H9 (cell line): ENCODE data around the gene LAMC1. TPM values are rescaled to one million over a fixed set of nuclear protein-coding genes. Genes with fewer than 3 reads are reported as not detected.

ENCODE experiments used
- DNase-seq: peaks from one replicate; pipeline ENCODE4 v3.0.0-alpha.2; 2017
- H2AFZ ChIP-seq: one replicate; pipeline ENCODE4 v1.6.1; 2013; ENCODE audit warnings: mild to moderate bottlenecking, low read length, control low read depth, moderate library complexity
- H2AK5ac ChIP-seq: 2 replicates; pipeline ENCODE4 v1.6.1; 2013; ENCODE audit warnings: low read length, control low read depth, mixed read lengths; ENCODE audit not compliant: insufficient read length
- H2BK120ac ChIP-seq: one replicate; pipeline ENCODE4 v1.6.1; 2013; ENCODE audit warnings: low read depth, mild to moderate bottlenecking, low read length, control low read depth, inconsistent platforms; ENCODE audit not compliant: poor library complexity, severe bottlenecking
- H2BK12ac ChIP-seq: 2 replicates; pipeline ENCODE4 v1.6.1; 2013; ENCODE audit warnings: low read length, control low read depth, mixed read lengths, low read depth; ENCODE audit not compliant: insufficient read length
- H2BK15ac ChIP-seq: 2 replicates; pipeline ENCODE4 v1.6.1; 2013; ENCODE audit warnings: low read depth, low read length, control low read depth
- H2BK20ac ChIP-seq: one replicate; pipeline ENCODE4 v1.6.1; 2013; ENCODE audit warnings: low read depth, mild to moderate bottlenecking, low read length, control low read depth, inconsistent platforms; ENCODE audit not compliant: poor library complexity, severe bottlenecking
- H2BK5ac ChIP-seq: 2 replicates; pipeline ENCODE4 v1.6.1; 2013; ENCODE audit warnings: low read length, control low read depth, mixed read lengths; ENCODE audit not compliant: insufficient read length
- H3K14ac ChIP-seq: 2 replicates; pipeline ENCODE4 v1.6.1; 2013; ENCODE audit warnings: low read length, control low read depth; ENCODE audit not compliant: insufficient read depth
- H3K18ac ChIP-seq: 2 replicates; pipeline ENCODE4 v1.6.1; 2013; ENCODE audit warnings: low read depth, mild to moderate bottlenecking, mixed read lengths, low read length, control low read depth; ENCODE audit not compliant: insufficient read length
- H3K23ac ChIP-seq: 2 replicates; pipeline ENCODE4 v1.6.1; 2013; ENCODE audit warnings: low read length, control low read depth, mixed read lengths, low read depth; ENCODE audit not compliant: insufficient read length
- H3K23me2 ChIP-seq: 2 replicates; pipeline ENCODE4 v1.6.1; 2013; ENCODE audit warnings: low read depth, mild to moderate bottlenecking, mixed read lengths, low read length, control low read depth; ENCODE audit not compliant: insufficient read length, poor library complexity, severe bottlenecking
- H3K27ac ChIP-seq: 2 replicates; pipeline ENCODE4 v1.5.1; 2013; ENCODE audit warnings: low read length, control low read depth, mixed read lengths, low read depth; ENCODE audit not compliant: insufficient read length
- H3K27me3 ChIP-seq: 2 replicates; pipeline ENCODE4 v1.6.1; 2013; ENCODE audit warnings: low read length, control low read depth, inconsistent platforms; ENCODE audit not compliant: insufficient read depth
- H3K4ac ChIP-seq: 2 replicates; pipeline ENCODE4 v1.6.1; 2013; ENCODE audit warnings: low read depth, mild to moderate bottlenecking, control low read depth, inconsistent platforms, low read length, moderate library complexity
- H3K4me1 ChIP-seq: 2 replicates; pipeline ENCODE4 v1.6.1; 2013; ENCODE audit warnings: low read length, control low read depth, inconsistent platforms; ENCODE audit not compliant: insufficient read depth
- H3K4me2 ChIP-seq: 2 replicates; pipeline ENCODE4 v1.6.1; 2013; ENCODE audit warnings: low read length, control low read depth, mixed read lengths; ENCODE audit not compliant: insufficient read length, insufficient read depth
- H3K56ac ChIP-seq: 2 replicates; pipeline ENCODE4 v1.6.1; 2013; ENCODE audit warnings: low read depth, mild to moderate bottlenecking, mixed read lengths, low read length, control low read depth; ENCODE audit not compliant: insufficient read length
- H3K79me1 ChIP-seq: 2 replicates; pipeline ENCODE4 v1.6.1; 2013; ENCODE audit warnings: low read depth, mild to moderate bottlenecking, moderate library complexity, low read length, control low read depth, inconsistent platforms; ENCODE audit not compliant: insufficient read depth, poor library complexity, severe bottlenecking
- H3K79me2 ChIP-seq: 2 replicates; pipeline ENCODE4 v1.6.1; 2013; ENCODE audit warnings: low read length, control low read depth, inconsistent platforms; ENCODE audit not compliant: insufficient read depth
- H3K9ac ChIP-seq: 2 replicates; pipeline ENCODE4 v1.6.1; 2013; ENCODE audit warnings: low read length, control low read depth, mixed read lengths; ENCODE audit not compliant: insufficient read length; ENCODE audit errors: extremely low read depth
- H3K9me3 ChIP-seq: one replicate; pipeline ENCODE4 v1.6.1; 2013; ENCODE audit warnings: low read depth, low read length, inconsistent platforms; ENCODE audit not compliant: control insufficient read depth
- H3T11ph ChIP-seq: one replicate; pipeline ENCODE4 v1.6.1; 2013; ENCODE audit warnings: mild to moderate bottlenecking, low read length, control low read depth, inconsistent platforms
- H4K20me1 ChIP-seq: one replicate; pipeline ENCODE4 v1.6.1; 2013; ENCODE audit not compliant: control insufficient read depth, insufficient read length, insufficient read depth
- H4K5ac ChIP-seq: 2 replicates; pipeline ENCODE4 v1.6.1; 2013; ENCODE audit warnings: low read depth, mild to moderate bottlenecking, mixed read lengths, low read length, control low read depth; ENCODE audit not compliant: insufficient read length
- H4K8ac ChIP-seq: replicated peaks from 2 replicates; pipeline ENCODE4 v1.6.1; 2013; ENCODE audit warnings: low read length, control low read depth, mixed read lengths, low read depth; ENCODE audit not compliant: insufficient read length
- H4K91ac ChIP-seq: 2 replicates; pipeline ENCODE4 v1.6.1; 2013; ENCODE audit warnings: low read depth, mild to moderate bottlenecking, moderate library complexity, mixed read lengths, low read length, control low read depth; ENCODE audit not compliant: insufficient read length
- H3K27ac Mint-ChIP-seq, 3 experiments: 2 replicates in 2 of 3; 3 replicates in 1 of 3; pipeline ENCODE4 v1.8.0; 2020 to 2021; ENCODE audit warnings: mixed read lengths in 3 of 3, mild to moderate bottlenecking in 1 of 3, moderate library complexity in 1 of 3
- H3K27me3 Mint-ChIP-seq: 2 replicates; pipeline ENCODE4 v1.8.0; 2021; ENCODE audit warnings: low read depth, mild to moderate bottlenecking, moderate library complexity, mixed read lengths
- H3K36me3 Mint-ChIP-seq, 3 experiments: 2 replicates in 2 of 3; 3 replicates in 1 of 3; pipeline ENCODE4 v1.8.0; 2020 to 2021; ENCODE audit warnings: low read depth in 3 of 3, mixed read lengths in 3 of 3; ENCODE audit not compliant: insufficient read depth in 1 of 3
- H3K4me1 Mint-ChIP-seq, 2 experiments: 2 replicates each; pipeline ENCODE4 v1.8.0; 2020; ENCODE audit warnings: mixed read lengths in 2 of 2
- H3K4me3 Mint-ChIP-seq, 2 experiments: 2 replicates in 1 of 2; 3 replicates in 1 of 2; pipeline ENCODE4 v1.8.0; 2020 to 2021; ENCODE audit warnings: mild to moderate bottlenecking in 2 of 2, mixed read lengths in 2 of 2, moderate library complexity in 1 of 2
- H3K9me3 Mint-ChIP-seq, 2 experiments: 2 replicates in 1 of 2; 3 replicates in 1 of 2; pipeline ENCODE4 v1.8.0; 2020; ENCODE audit warnings: mild to moderate bottlenecking in 2 of 2, mixed read lengths in 2 of 2, moderate library complexity in 1 of 2
- total RNA-seq: library from RNA; stranded (reverse); gene quantifications from 2 replicates; pipeline ENCODE4 v1.2.1, GENCODE V29; 2021
- TF ChIP-seq, protein P1 (sequence below): fragments of 200-600 bp; sonication (generic); conservative IDR thresholded peaks from 3 replicates; pipeline ENCODE4 v1.8.0; 2021; ENCODE audit warnings: antibody characterized with exemption, mild to moderate bottlenecking

LAMC1 gene
- total RNA-seq, 1 experiment from 2014 or later, result 96.2 TPM

DNA sequence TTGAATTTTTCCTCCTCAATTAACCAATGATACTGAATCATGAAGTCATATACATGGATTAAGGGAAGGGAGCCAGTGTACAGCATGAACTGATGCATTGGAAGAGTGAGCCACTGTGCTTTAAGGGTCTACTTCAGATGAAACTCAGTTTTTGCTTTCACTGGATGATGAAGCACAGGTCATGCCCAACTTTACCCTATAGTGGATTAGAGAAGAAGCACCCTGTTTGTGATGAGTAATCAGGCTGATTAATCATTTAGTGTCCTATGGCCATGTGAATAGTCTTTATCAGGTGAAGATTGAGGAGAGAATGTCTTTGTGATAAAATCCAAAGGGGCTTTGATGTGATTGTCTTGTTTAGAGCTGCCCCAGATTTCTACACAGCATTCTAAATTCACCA is 24.7 kb upstream of the LAMC1 start:
- Histone ChIP-seq H3K4me1 (no peaks in the 10 kb centered on the region), H2AK5ac (no peak overlapping the region), H4K20me1 (no peaks in the 10 kb centered on the region), H3K23ac (no peak overlapping the region), H2BK20ac (no peak overlapping the region), H3K4ac (no peak overlapping the region), H2BK12ac (no peak overlapping the region), H2BK5ac (no peak overlapping the region), H3K9me3 (no peaks in the 10 kb centered on the region), H2BK15ac (no peak overlapping the region), H4K91ac (no peak overlapping the region), H3K56ac (no peak overlapping the region), H3K9ac (no peak overlapping the region), H4K5ac (no peak overlapping the region), H4K8ac (no peak overlapping the region), H3K79me1 (no peaks in the 10 kb centered on the region), H3K18ac (no peak overlapping the region), H3K27me3 (no peaks in the 10 kb centered on the region), H2BK120ac (no peak overlapping the region), H2AFZ (no peak overlapping the region), H3K27ac (no peak overlapping the region), H3K79me2 (no peaks in the 10 kb centered on the region), H3K4me2 (no peak overlapping the region), H3K14ac (no peak overlapping the region), H3K23me2 (no peaks in the 10 kb centered on the region), H3T11ph (no peak overlapping the region)
- Mint-ChIP-seq H3K4me1 (no peaks in the 10 kb centered on the region), H3K27ac (no peak overlapping the region; a peak in 1 of 7 replicates), H3K27me3 (no peaks in the 10 kb centered on the region), H3K4me3 (no peak overlapping the region), H3K36me3 (no peaks in the 10 kb centered on the region), H3K9me3 (no peaks in the 10 kb centered on the region)
- TF ChIP-seq, protein P1, sequence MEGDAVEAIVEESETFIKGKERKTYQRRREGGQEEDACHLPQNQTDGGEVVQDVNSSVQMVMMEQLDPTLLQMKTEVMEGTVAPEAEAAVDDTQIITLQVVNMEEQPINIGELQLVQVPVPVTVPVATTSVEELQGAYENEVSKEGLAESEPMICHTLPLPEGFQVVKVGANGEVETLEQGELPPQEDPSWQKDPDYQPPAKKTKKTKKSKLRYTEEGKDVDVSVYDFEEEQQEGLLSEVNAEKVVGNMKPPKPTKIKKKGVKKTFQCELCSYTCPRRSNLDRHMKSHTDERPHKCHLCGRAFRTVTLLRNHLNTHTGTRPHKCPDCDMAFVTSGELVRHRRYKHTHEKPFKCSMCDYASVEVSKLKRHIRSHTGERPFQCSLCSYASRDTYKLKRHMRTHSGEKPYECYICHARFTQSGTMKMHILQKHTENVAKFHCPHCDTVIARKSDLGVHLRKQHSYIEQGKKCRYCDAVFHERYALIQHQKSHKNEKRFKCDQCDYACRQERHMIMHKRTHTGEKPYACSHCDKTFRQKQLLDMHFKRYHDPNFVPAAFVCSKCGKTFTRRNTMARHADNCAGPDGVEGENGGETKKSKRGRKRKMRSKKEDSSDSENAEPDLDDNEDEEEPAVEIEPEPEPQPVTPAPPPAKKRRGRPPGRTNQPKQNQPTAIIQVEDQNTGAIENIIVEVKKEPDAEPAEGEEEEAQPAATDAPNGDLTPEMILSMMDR, result no peak
- DNase-seq, result no peak
